ENCODE results near the gene SP7.
"Not testable (repeated sequence)": the region's sequence is repeated elsewhere in the genome, so short reads cannot be mapped to it uniquely, and the experiment has no call there.

The SP7 gene

DNA sequence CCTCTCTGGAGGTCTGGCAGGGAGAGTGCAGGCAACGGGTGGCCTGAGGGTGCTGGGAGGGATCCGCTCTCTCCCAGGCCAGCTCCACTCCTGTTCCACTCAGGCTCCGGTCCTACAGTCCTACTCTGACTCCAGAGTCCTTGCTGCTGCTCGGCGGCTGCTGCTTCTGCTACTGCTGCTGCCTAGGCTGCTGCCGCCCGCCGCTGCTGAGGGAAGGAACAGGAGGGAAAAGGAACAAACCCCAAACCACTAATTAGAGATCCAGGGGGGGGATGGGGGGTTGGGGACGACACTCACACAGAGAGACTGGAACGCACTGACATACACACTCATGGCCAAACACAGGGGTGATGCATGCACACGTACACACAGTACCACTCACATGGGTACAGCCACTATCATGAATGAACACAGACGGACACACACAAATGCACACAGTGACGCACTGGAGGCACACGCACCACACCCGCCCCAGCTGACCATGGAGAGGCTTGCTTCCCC, at the start of gene SP7:
Gene SP7, minus strand, starts transcription at position 174 of the 501 bp plus-strand sequence. CDS start 708 bp downstream, outside the sequence.
- no peak for DNase-seq (ENCODE audit: low spot score)

- DNase-seq (ENCODE audit: low spot score) = no peak
Measured at GRCh38 chr12:53383258-53383657, 47.1 kb upstream of the SP7 start.

DNA sequence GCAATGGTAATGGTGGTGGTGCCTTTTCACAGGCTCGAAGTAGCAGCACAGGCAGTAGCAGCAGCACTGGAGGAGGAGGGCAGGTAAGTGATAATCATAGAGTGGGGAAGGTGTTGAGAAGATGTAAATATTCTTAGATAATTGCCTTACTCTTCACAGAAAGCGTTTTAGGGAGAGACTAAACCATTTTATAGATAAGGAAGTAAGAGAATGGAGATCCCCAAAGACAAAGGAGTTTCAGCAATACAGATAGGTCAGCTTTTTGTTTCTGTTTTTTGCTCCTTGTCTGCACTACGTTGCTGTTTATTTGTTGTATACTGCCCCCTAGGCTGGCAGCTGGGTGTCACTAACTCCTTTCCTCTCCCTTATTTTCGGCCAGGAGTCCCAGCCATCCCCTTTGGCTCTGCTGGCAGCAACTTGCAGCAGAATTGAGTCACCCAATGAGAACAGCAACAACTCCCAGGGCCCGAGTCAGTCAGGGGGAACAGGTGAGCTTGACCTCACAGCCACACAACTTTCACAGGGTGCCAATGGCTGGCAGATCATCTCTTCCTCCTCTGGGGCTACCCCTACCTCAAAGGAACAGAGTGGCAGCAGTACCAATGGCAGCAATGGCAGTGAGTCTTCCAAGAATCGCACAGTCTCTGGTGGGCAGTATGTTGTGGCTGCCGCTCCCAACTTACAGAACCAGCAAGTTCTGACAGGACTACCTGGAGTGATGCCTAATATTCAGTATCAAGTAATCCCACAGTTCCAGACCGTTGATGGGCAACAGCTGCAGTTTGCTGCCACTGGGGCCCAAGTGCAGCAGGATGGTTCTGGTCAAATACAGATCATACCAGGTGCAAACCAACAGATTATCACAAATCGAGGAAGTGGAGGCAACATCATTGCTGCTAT, 45.8 kb upstream of the SP7 start:
- DNase-seq (ENCODE audit: low spot score) = peak; percentile 68

GRCh38 chr12:53380794-53381730, 44.9 kb upstream of the SP7 start:
- peak; percentile 20 for DNase-seq (ENCODE audit: low spot score)

GRCh38 chr12:53380104-53380793, 44.1 kb upstream of the SP7 start, which contains the start of gene SP1:
Gene SP1, plus strand, starts transcription at chr12:53380176. Its CDS starts 116 bp downstream, at chr12:53380292.
- peak; percentile 88 for DNase-seq (ENCODE audit: low spot score)

- peak; percentile 100 for DNase-seq (ENCODE audit: low spot score)
Measured at GRCh38 chr12:53379389-53380103, 43.4 kb upstream of the SP7 start.

DNA sequence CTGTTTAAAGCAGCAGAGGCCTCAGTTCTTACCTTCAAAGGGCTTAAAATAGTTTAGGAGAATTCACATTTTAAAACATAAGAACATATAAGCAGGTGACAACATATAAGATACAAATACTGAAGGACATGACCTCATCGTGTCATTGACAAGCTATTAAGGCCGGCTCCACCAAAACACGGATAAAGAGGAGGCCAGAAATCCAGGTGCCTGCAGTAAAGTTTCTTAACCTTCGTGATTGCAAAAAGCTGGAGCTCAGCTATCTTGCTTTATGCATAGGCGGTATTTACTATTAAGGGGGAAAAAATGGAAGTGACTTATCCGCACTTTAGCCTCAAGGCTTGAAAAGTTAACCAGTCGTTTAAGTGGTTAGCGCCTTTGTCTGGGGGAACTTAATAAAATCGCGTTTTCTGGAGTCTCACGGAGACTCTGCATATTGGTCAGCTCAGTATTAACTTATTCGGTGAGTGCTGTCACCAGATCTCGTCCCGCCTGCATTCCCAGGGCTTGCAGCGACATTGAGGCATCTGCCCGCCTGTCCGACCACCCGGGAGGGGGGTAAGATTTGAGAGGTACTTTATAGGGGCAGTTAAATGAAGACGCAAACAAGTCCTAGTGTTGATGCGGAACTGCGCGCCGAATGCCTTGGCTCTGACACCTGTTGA, 42.7 kb upstream of the SP7 start:
- no peak for DNase-seq (ENCODE audit: low spot score)

GRCh38 chr12:53378222-53378621, 42.1 kb upstream of the SP7 start:
- no peak for DNase-seq (ENCODE audit: low spot score)

GRCh38 chr12:53376747-53377146, 40.6 kb upstream of the SP7 start:
- DNase-seq (ENCODE audit: low spot score) = no peak

GRCh38 chr12:53374277-53374676, 38.1 kb upstream of the SP7 start:
- not testable (repeated sequence) for DNase-seq (ENCODE audit: low spot score)

- DNase-seq (ENCODE audit: low spot score) = not testable (repeated sequence)
Measured at GRCh38 chr12:53373554-53374133, 37.5 kb upstream of the SP7 start.

GRCh38 chr12:53365245-53365904, 29.2 kb upstream of the SP7 start:
- no peak for DNase-seq (ENCODE audit: low spot score)

- DNase-seq (ENCODE audit: low spot score) = not testable (repeated sequence)
Measured at GRCh38 chr12:53361638-53362037, 25.5 kb upstream of the SP7 start.

GRCh38 chr12:53358836-53359419, 22.8 kb upstream of the SP7 start:
- DNase-seq (ENCODE audit: low spot score) = no peak

GRCh38 chr12:53355121-53355520, 19.0 kb upstream of the SP7 start:
- no peak for DNase-seq (ENCODE audit: low spot score)

DNA sequence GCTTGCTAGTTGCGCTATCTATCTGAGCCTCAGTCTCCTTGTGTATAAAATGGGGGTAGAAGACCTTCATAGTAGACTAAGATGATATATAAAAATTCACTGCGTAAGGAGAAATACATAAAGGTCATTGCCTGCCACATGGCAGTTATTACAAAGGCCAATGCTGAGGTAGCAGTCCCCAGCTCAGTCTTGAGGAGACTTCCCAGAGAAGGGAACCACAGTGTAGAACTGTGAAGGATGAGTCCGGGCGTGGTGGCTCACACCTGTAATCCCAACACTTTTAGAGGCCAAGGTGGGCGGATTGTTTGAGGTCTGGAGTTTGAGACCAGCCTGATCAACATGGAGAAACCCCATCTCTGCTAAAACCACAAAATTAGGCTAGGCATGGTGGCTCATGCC, 17.1 kb upstream of the SP7 start:
- no peak for DNase-seq (ENCODE audit: low spot score)

GRCh38 chr12:53352331-53353256, 16.4 kb upstream of the SP7 start:
- DNase-seq (ENCODE audit: low spot score) = peak; percentile 93

- DNase-seq (ENCODE audit: low spot score) = no peak
Measured at GRCh38 chr12:53347905-53348304, 11.8 kb upstream of the SP7 start.

All from NAMALWA (cell line).